Left renal pelvis (tissue), 4 donors: Measurements from ENCODE around the gene ANKFY1. TPM values are rescaled to one million over a fixed set of nuclear protein-coding genes. Genes with fewer than 3 reads are reported as not detected.
"Not testable (repeated sequence)": the region's sequence is repeated elsewhere in the genome, so short reads cannot be mapped to it uniquely, and the experiment has no call there.

Experiments
- DNase-seq, 4 donors: peaks; one replicate each; pipeline ENCODE4 v3.0.0-alpha.2; 2013; ENCODE audit warnings: low read depth in 4 of 4, low spot score in 3 of 4
- polyA plus RNA-seq, 4 donors: library from polyadenylated mRNA; unstranded; fragments of 120-200 nt; gene quantifications; one replicate each; pipeline ENCODE4 v1.2.1, GENCODE V29; 2013; ENCODE audit not compliant: insufficient read length in 4 of 4

ANKFY1 gene
- polyA plus RNA-seq, 4 donors, result 46.0 to 51.8 (median 47.9) TPM

GRCh38 chr17:4221899-4222659 lies 41.7 kb downstream of the ANKFY1 start:
- DNase-seq, result no peak

GRCh38 chr17:4221163-4221562 lies 42.6 kb downstream of the ANKFY1 start:
- no peak for DNase-seq

GRCh38 chr17:4220655-4221054 lies 43.1 kb downstream of the ANKFY1 start:
- DNase-seq, result no peak

- no peak for DNase-seq
These were observed 44.5 kb downstream of the ANKFY1 start for GRCh38 chr17:4219241-4219640.

GRCh38 chr17:4215882-4216570 lies 47.8 kb downstream of the ANKFY1 start:
- no peak for DNase-seq

GRCh38 chr17:4214157-4214556 lies 49.6 kb downstream of the ANKFY1 start:
- DNase-seq, result no peak

- DNase-seq, result no peak
These were observed 54.2 kb downstream of the ANKFY1 start for GRCh38 chr17:4209611-4210010.

GRCh38 chr17:4208238-4208637 lies 55.5 kb downstream of the ANKFY1 start:
- DNase-seq, result no peak

- DNase-seq, result no peak
These were observed 56.8 kb downstream of the ANKFY1 start for GRCh38 chr17:4206962-4207361.

GRCh38 chr17:4205917-4206316 lies 57.9 kb downstream of the ANKFY1 start:
- no peak for DNase-seq

- no peak for DNase-seq
These were observed 59.0 kb downstream of the ANKFY1 start for GRCh38 chr17:4204710-4205173.

GRCh38 chr17:4204190-4204589 lies 59.6 kb downstream of the ANKFY1 start:
- DNase-seq, result no peak

- no peak for DNase-seq
These were observed 62.6 kb downstream of the ANKFY1 start for GRCh38 chr17:4201226-4201625.

GRCh38 chr17:4199818-4200402 lies 63.9 kb downstream of the ANKFY1 start:
- no peak for DNase-seq

GRCh38 chr17:4198995-4199394 lies 64.8 kb downstream of the ANKFY1 start:
- DNase-seq, result no peak

GRCh38 chr17:4195306-4195705 lies 68.5 kb downstream of the ANKFY1 start:
- no peak for DNase-seq

- DNase-seq, result no peak
These were observed 69.0 kb downstream of the ANKFY1 start for GRCh38 chr17:4194796-4195195.

- DNase-seq, result not testable (repeated sequence)
These were observed 73.0 kb downstream of the ANKFY1 start for GRCh38 chr17:4190791-4191190.

- no peak for DNase-seq
These were observed 74.5 kb downstream of the ANKFY1 start for GRCh38 chr17:4189280-4189679.

- DNase-seq, result no peak
These were observed 75.7 kb downstream of the ANKFY1 start for GRCh38 chr17:4188076-4188475.

GRCh38 chr17:4187076-4187475 lies 76.7 kb downstream of the ANKFY1 start:
- DNase-seq, result no peak
